Heart right ventricle (tissue), 16 donors: ENCODE results near the gene ORC1. TPM values are rescaled to one million over a fixed set of nuclear protein-coding genes. Genes with fewer than 3 reads are reported as not detected.

Experiments used
- ATAC-seq, 8 donors: fragments of 200-7000 bp; cut with Tn5 transposase; one replicate each; pipeline ENCODE4 v1.9.1; 2020; ENCODE audit warnings: mild to moderate bottlenecking in 8 of 8, moderate library complexity in 8 of 8, moderate number of reproducible peaks in 1 of 8
- DNase-seq, 2 donors: peaks; one replicate each; pipeline ENCODE4 v3.0.0-alpha.2; 2020
- H3K27ac ChIP-seq, 10 donors: fragments of 200-600 bp; sonication (generic) in 2 of 10; one replicate each; pipeline versions ENCODE4 v1.5.0 to v1.8.0; 2020 to 2022; ENCODE audit warnings: mild to moderate bottlenecking in 3 of 10
- H3K27me3 ChIP-seq, 7 donors: fragments of 200-600 bp; one replicate each; pipeline ENCODE4 v1.8.0; 2021 to 2022; ENCODE audit warnings: mild to moderate bottlenecking in 2 of 7
- H3K36me3 ChIP-seq, 9 donors: fragments of 200-600 bp; sonication (generic) in 1 of 9; one replicate each; pipeline versions ENCODE4 v1.5.0 to v1.8.0; 2020 to 2022; ENCODE audit warnings: mild to moderate bottlenecking in 2 of 9
- H3K4me1 ChIP-seq, 9 donors: fragments of 200-600 bp; sonication (generic) in 1 of 9; one replicate each; pipeline versions ENCODE4 v1.5.0 to v1.8.0; 2020 to 2022; ENCODE audit warnings: mild to moderate bottlenecking in 4 of 9
- H3K4me3 ChIP-seq, 10 donors: fragments of 200-600 bp; sonication (generic) in 2 of 10; one replicate each; pipeline versions ENCODE4 v1.5.0 to v1.8.0; 2020 to 2022; ENCODE audit warnings: mild to moderate bottlenecking in 7 of 10, moderate library complexity in 2 of 10
- H3K9me3 ChIP-seq, 11 donors: fragments of 200-600 bp in 10 of 11; sonication (generic) in 2 of 11; one replicate each; pipeline versions ENCODE4 v1.5.0 to v1.8.0; 2013 to 2022; ENCODE audit warnings: mild to moderate bottlenecking in 2 of 11, control low read depth in 1 of 11, moderate library complexity in 1 of 11
- WGBS, 2 donors: extraction: QIAGEN DNeasy Blood & Tissue Kit; methylation state at CpG; one replicate each; pipeline ENCODE4 v1.1.7; 2013; ENCODE audit warnings: inconsistent platforms in 1 of 2; 5-methylcytosine and 5-hydroxymethylcytosine counted together
- intact Hi-C, 10 donors: fragments of 100-400 bp; cut with DNase I; formaldehyde crosslinking; loops; one replicate each; pipeline versions ENCODE4 v1.11.1 to v1.14.2; 2022
- long read RNA-seq, 3 donors: library from polyadenylated mRNA; unstranded; transcript quantifications; one replicate each; pipeline ENCODE4 v2.0.0, GENCODE V29; 2020 to 2021
- polyA plus RNA-seq, 2 donors: library from polyadenylated mRNA; stranded (reverse); fragments of 200-250 nt; gene quantifications; one replicate each; pipeline ENCODE4 v1.2.3, GENCODE V29; 2013
- total RNA-seq, 10 donors: library from RNA; stranded (reverse); fragmentation: NEBNext Ultra II Directional in 3 of 10; extraction: Animal tissue kit (Norgen Biotek cat#: 25700) in 3 of 10; gene quantifications; one replicate each; pipeline versions ENCODE4 v1.2.1 to v1.2.4, GENCODE V29; 2021 to 2023
- TF ChIP-seq, protein P1 (sequence below), 9 donors: fragments of 200-600 bp; sonication (generic) in 2 of 9; IDR thresholded peaks; one replicate each; pipeline versions ENCODE4 v1.5.0 to v1.8.0; 2021 to 2022; ENCODE audit warnings: antibody characterized with exemption in 9 of 9, mild to moderate bottlenecking in 5 of 9, moderate library complexity in 1 of 9
- donor health status: Arrhythmogenic right ventricular cardiomyopathy.
- donor health status: ischemic (EF 13 %, LVEDD 7.1; RV severe dilation, severe dysfunction).
- donor health status: healthy with polysubstance abuse.
- donor health status: DM: no; HTN: yes; CAD: no.
- donor health status: DM: no; HTN: no; CAD: no.
- donor health status: ischemic (EF 25% LVEDD 6.9; RV normal size, moderate dysfunction).
- donor health status: ischemic (EF 25% LVEDD 5.7; RV mildly dilated, moderate dysfunction).
- donor health status: healthy.
- donor health status: DM: yes; HTN: yes; CAD: no.
- donor health status: Ischemic cardiomyopathy.
- donor health status: ischemic (EF 35%, LVEDD 5.7; RV mildly dilated, moderate dysfunction).
- donor health status: nonischemic (EF 11% LVEDD 7.7; RV severe dilation, severe dysfunction).
- donor health status: DM: yes; HTN: yes; CAD: no.
- donor health status: PGD.
- donor health status: ischemic (EF 29% LVEDD 5.4; RV normal size, mild dysfunction).
- donor health status: nonischemic (EF 23%, LVEDD 6.1; RV moderate dilation, normal function).

Gene ORC1
- total RNA-seq (under 1 TPM in 8 of 10 donors, not detected in 2; 0.08 to 0.90 (median 0.20) TPM), polyA plus RNA-seq (under 1 TPM in 1 of 2 donors, not detected in 1; 0.28 TPM)
- long read RNA-seq, donor 1, partial matches to known transcripts: 1 of 2 reads
- long read RNA-seq, donor 1, other reads (novel, unspliced or antisense): 0 of 2 reads
- long read RNA-seq, donor 2: 0 reads
- long read RNA-seq, donor 3, partial matches to known transcripts: 1 of 1 reads
- long read RNA-seq, donor 3, other reads (novel, unspliced or antisense): 0 of 1 reads

DNA sequence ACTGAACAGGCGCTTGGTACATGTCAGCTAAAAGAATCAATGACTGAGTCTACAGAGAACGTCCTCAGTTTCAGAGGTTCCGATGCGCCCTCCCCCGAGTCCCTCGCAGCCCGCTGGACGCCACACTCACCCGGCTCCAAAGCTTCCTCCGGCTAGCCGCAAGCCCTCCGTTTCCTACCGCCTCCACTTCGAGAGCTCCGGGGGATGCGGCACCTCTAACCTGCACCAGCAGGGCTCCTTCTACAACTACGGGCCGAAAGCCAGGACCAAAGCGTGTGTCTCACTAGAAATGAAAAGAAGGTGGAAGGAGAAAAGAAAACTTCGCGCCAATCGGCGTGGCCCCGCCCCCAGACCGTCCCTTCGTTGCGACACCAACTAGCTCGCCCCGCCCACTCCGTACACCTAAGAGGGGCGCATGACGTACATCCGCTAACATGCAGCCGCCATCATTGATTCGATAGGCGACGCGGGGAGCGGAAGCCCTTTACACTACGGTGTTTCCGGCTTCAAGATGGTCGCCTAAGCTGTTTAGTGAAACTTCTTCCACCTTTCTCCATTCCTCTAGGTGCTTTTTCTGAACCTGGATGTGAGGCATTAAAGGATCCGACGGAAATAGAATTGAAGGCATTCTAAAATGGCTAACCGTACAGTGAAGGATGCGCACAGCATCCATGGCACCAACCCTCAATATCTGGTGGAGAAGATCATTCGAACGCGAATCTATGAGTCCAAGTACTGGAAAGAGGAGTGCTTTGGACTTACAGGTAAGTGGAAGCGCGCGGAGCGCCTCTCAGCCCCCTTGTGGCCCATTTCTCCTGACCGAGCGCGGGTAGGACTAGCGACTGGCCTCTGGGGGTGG is at the start of gene ORC1, which contains the start of gene PRPF38A:
Gene ORC1, minus strand, starts transcription at position 308 of the 859 bp plus-strand sequence. CDS start 2,200 bp downstream, outside the sequence.
Gene PRPF38A, plus strand, starts transcription at position 487 of the 859 bp plus-strand sequence. Its CDS starts 148 bp downstream, at position 635.
- TF ChIP-seq, protein P1, sequence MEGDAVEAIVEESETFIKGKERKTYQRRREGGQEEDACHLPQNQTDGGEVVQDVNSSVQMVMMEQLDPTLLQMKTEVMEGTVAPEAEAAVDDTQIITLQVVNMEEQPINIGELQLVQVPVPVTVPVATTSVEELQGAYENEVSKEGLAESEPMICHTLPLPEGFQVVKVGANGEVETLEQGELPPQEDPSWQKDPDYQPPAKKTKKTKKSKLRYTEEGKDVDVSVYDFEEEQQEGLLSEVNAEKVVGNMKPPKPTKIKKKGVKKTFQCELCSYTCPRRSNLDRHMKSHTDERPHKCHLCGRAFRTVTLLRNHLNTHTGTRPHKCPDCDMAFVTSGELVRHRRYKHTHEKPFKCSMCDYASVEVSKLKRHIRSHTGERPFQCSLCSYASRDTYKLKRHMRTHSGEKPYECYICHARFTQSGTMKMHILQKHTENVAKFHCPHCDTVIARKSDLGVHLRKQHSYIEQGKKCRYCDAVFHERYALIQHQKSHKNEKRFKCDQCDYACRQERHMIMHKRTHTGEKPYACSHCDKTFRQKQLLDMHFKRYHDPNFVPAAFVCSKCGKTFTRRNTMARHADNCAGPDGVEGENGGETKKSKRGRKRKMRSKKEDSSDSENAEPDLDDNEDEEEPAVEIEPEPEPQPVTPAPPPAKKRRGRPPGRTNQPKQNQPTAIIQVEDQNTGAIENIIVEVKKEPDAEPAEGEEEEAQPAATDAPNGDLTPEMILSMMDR (IDR thresholded peaks at IDR 0.05): peak in 7 of 9 donors; percentile 19 to 62 (median 52)
- H3K27me3 ChIP-seq: no peaks in the 10 kb centered on the region
- ATAC-seq (peak; percentile 99 to 100 (median 100)), DNase-seq (peak; percentile 95 to 98)
- no peaks in the 10 kb centered on the region for H3K9me3 ChIP-seq
- H3K36me3 ChIP-seq: peaks cover 0 to 37% (median 18%) of the 10 kb centered on the region in 9 donors
- H3K4me1 ChIP-seq: peaks cover 7 to 34% (median 21%) of the 10 kb centered on the region in 9 donors
- intact Hi-C loops: loop anchor here in 5 of 10 donors (1.0 to 10.0 kb wide), 4 partner anchors 38 to 290 kb away; partner anchors contain the start of genes CC2D1B (in 3 of the 5) and COA7 (in 1 of the 5)
- WGBS, 2 donors: 0 to 1% methylated on average over 57 of the region's 57 CpGs
- peak within 1 kb of the TSS; percentile 5 to 93 (median 88) for H3K27ac ChIP-seq
- H3K4me3 ChIP-seq: peak within 1 kb of the TSS; percentile 64 to 95 (median 86)

GRCh38 chr1:52444463-52444862 is 40.2 kb upstream of the ORC1 start:
- TF ChIP-seq, protein P1 (IDR thresholded peaks at IDR 0.05): no peak
- 91 to 96% methylated on average over 2 of the region's 2 CpGs for WGBS, 2 donors
- intact Hi-C loops: no loop called here
- Histone ChIP-seq H3K27me3 (no peaks in the 10 kb centered on the region), H3K4me1 (no peaks in the 10 kb centered on the region), H3K27ac (no peak overlapping the region), H3K4me3 (no peak overlapping the region), H3K36me3 (peaks cover 0 to 91% (median 26%) of the 10 kb centered on the region in 9 donors), H3K9me3 (no peaks in the 10 kb centered on the region)
- ATAC-seq (no peak), DNase-seq (no peak)

- intact Hi-C loops: loop anchor here in 1 of 10 donors (10.0 kb wide), 1 partner anchor 335 kb away; no protein-coding TSS in a partner anchor
- Histone ChIP-seq H3K4me1 (no peaks in the 10 kb centered on the region), H3K9me3 (no peaks in the 10 kb centered on the region), H3K27ac (no peak overlapping the region), H3K27me3 (no peaks in the 10 kb centered on the region), H3K4me3 (no peak overlapping the region), H3K36me3 (peaks cover under 1 to 100% (median 26%) of the 10 kb centered on the region in 9 donors)
- ATAC-seq (no peak), DNase-seq (no peak)
- TF ChIP-seq, protein P1 (IDR thresholded peaks at IDR 0.05): no peak
- 92 to 95% methylated on average over 4 of the region's 4 CpGs for WGBS, 2 donors
These were observed 35.8 kb upstream of the ORC1 start for GRCh38 chr1:52439976-52440375.

GRCh38 chr1:52436817-52437216 is 32.6 kb upstream of the ORC1 start:
- no peaks in the 10 kb centered on the region for H3K27me3 ChIP-seq
- H3K4me3 ChIP-seq: no peak overlapping the region
- intact Hi-C loops: loop anchor here in 1 of 10 donors (10.0 kb wide), 1 partner anchor 338 kb away; no protein-coding TSS in a partner anchor
- H3K4me1 ChIP-seq: no peaks in the 10 kb centered on the region
- H3K27ac ChIP-seq: no peak overlapping the region
- H3K36me3 ChIP-seq: peaks cover 0 to 100% (median 33%) of the 10 kb centered on the region in 9 donors
- DNase-seq: no peak
- no peak for ATAC-seq
- WGBS, 2 donors: 91 to 93% methylated on average over 7 of the region's 7 CpGs
- TF ChIP-seq, protein P1 (IDR thresholded peaks at IDR 0.05): no peak
- H3K9me3 ChIP-seq: no peaks in the 10 kb centered on the region
